Aorta (tissue), 5 donors: ENCODE results near the gene SPATS2L. TPM values are rescaled to one million over a fixed set of nuclear protein-coding genes. Genes with fewer than 3 reads are reported as not detected.

ENCODE experiments used
- ATAC-seq: fragments of 200-7000 bp; cut with Tn5 transposase; one replicate; pipeline ENCODE4 v1.9.1; 2022; ENCODE audit warnings: moderate library complexity; ENCODE audit not compliant: low FRiP score
- DNase-seq, 2 donors: peaks; one replicate each; pipeline ENCODE4 v3.0.0-alpha.2; 2020
- H3K27ac ChIP-seq, 2 donors: one replicate each; pipeline ENCODE4 v1.5.1; 2013; ENCODE audit warnings: low read length in 2 of 2, mild to moderate bottlenecking in 2 of 2, moderate library complexity in 2 of 2, control low read depth in 1 of 2, inconsistent platforms in 1 of 2, low read depth in 1 of 2
- H3K27me3 ChIP-seq, 2 donors: one replicate each; pipeline ENCODE4 v1.6.1; 2013; ENCODE audit warnings: control low read depth in 1 of 2, low read length in 1 of 2, mild to moderate bottlenecking in 1 of 2, moderate library complexity in 1 of 2; ENCODE audit not compliant: insufficient read depth in 2 of 2, control insufficient read depth in 1 of 2
- H3K36me3 ChIP-seq, 2 donors: one replicate each; pipeline ENCODE4 v1.6.1; 2013; ENCODE audit warnings: control low read depth in 1 of 2, low read length in 1 of 2, mild to moderate bottlenecking in 1 of 2; ENCODE audit not compliant: insufficient read depth in 2 of 2, control insufficient read depth in 1 of 2
- H3K4me1 ChIP-seq, 2 donors: one replicate each; pipeline ENCODE4 v1.6.1; 2013; ENCODE audit warnings: low read length in 2 of 2, control low read depth in 1 of 2, mild to moderate bottlenecking in 1 of 2, moderate library complexity in 1 of 2; ENCODE audit not compliant: insufficient read depth in 2 of 2, control insufficient read depth in 1 of 2
- H3K4me3 ChIP-seq, 2 donors: one replicate each; pipeline ENCODE4 v1.5.1; 2013; ENCODE audit warnings: low read length in 2 of 2, control low read depth in 1 of 2, mild to moderate bottlenecking in 1 of 2
- H3K9me3 ChIP-seq: one replicate; pipeline ENCODE4 v1.6.1; 2013; ENCODE audit warnings: mild to moderate bottlenecking, low read length; ENCODE audit not compliant: control insufficient read depth
- WGBS, 2 donors: extraction: QIAGEN DNeasy Blood & Tissue Kit; methylation state at CpG; one replicate each; pipeline ENCODE4 v1.1.7; 2013; 5-methylcytosine and 5-hydroxymethylcytosine counted together
- intact Hi-C, 2 donors: fragments of 100-400 bp; cut with DNase I; formaldehyde crosslinking; loops; one replicate each; pipeline versions ENCODE4 v1.14.2 to v1.15.0; 2022
- polyA plus RNA-seq, 2 donors: library from polyadenylated mRNA; stranded (reverse); fragments of 200-250 nt; gene quantifications; one replicate each; pipeline ENCODE4 v1.2.3, GENCODE V29; 2013
- total RNA-seq, 2 donors: library from RNA; stranded (reverse); fragmentation: NEBNext Ultra II Directional; extraction: Animal tissue kit (Norgen Biotek cat#: 25700); gene quantifications; one replicate each; pipeline ENCODE4 v1.2.1, GENCODE V29; 2021
- donor health status: healthy with polysubstance abuse.
- donor health status: Bipolar disorder and iron deficiency.
- donor health status: DM: no; HTN: no; CAD: no.
- donor health status: DM: no; HTN: no; CAD: no.
- donor health status: DM: yes; HTN: yes; CAD: no.

SPATS2L gene
- total and polyA plus RNA-seq, 4 donors: 45.0 to 82.0 (median 63.7) TPM

DNA sequence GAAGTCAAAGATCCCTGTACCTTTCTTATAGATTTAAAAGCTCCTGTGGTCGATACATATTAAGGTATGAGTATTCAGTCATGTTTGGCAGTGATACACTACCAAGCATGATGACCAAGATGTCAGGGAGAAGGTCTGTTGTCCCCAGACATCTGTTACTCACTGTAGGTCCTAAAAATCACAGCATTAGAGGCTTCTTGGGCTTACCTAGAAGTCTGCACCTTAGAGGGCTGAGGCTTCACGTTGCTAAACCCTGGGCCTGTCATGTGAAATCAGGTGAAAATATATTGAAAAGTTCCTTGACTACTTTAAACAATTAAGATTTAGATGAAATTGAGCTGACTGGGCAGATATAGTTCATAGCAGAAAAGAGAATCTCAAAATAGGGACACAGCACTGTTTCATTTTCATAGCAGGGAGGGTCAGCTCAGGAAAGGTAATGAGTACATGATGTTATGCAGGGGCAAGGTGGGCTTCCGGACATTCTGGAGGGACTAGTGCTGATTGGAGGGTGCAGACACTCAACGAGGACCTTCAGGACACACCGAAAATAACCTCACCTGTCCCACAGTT, 78.7 kb downstream of the SPATS2L start:
- ATAC-seq (no peak), DNase-seq (no peak)
- H3K36me3 ChIP-seq: no peaks in the 10 kb centered on the region
- peaks cover 1 to 2% of the 10 kb centered on the region in 2 donors for H3K4me1 ChIP-seq
- H3K4me3 ChIP-seq: no peak overlapping the region
- intact Hi-C loops: no loop called here
- WGBS, 2 donors: 96 to 98% methylated on average over 5 of the region's 5 CpGs
- H3K27me3 ChIP-seq: no peaks in the 10 kb centered on the region
- no peak overlapping the region for H3K27ac ChIP-seq
- H3K9me3 ChIP-seq: no peaks in the 10 kb centered on the region

DNA sequence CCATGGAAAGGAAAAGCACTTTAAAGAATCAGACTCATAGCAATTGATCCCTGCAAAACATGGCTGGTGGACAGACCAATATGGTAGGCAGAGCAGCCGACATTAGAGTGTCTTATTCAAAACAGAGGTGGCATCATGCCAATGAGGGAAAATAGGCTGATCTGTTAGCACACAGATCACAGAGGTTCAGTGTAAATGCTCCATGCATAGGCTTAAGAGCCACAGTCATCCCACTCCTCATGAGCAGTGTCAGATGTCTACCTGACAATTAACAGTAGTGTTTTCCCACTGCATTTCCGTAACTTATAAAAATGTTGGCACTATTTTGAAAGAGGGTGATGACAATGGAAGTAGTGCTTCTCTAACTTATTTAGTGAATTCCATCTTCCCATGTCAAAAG, 86.7 kb downstream of the SPATS2L start:
- Histone ChIP-seq H3K9me3 (no peaks in the 10 kb centered on the region), H3K4me3 (no peak overlapping the region), H3K36me3 (no peaks in the 10 kb centered on the region), H3K27me3 (no peaks in the 10 kb centered on the region), H3K27ac (no peak overlapping the region), H3K4me1 (no peaks in the 10 kb centered on the region)
- ATAC-seq (no peak), DNase-seq (no peak)
- WGBS, 2 donors: 89 to 92% methylated on average over 2 of the region's 2 CpGs
- intact Hi-C loops: no loop called here

GRCh38 chr2:200394045-200394444, 87.6 kb downstream of the SPATS2L start:
- Histone ChIP-seq H3K4me3 (no peak overlapping the region), H3K36me3 (no peaks in the 10 kb centered on the region), H3K27ac (no peak overlapping the region), H3K27me3 (no peaks in the 10 kb centered on the region), H3K9me3 (peaks cover 2% of the 10 kb centered on the region), H3K4me1 (no peaks in the 10 kb centered on the region)
- intact Hi-C loops: no loop called here
- DNase-seq: no peak
- no peak for ATAC-seq
- WGBS, 2 donors: 95 to 98% methylated on average over 7 of the region's 7 CpGs

DNA sequence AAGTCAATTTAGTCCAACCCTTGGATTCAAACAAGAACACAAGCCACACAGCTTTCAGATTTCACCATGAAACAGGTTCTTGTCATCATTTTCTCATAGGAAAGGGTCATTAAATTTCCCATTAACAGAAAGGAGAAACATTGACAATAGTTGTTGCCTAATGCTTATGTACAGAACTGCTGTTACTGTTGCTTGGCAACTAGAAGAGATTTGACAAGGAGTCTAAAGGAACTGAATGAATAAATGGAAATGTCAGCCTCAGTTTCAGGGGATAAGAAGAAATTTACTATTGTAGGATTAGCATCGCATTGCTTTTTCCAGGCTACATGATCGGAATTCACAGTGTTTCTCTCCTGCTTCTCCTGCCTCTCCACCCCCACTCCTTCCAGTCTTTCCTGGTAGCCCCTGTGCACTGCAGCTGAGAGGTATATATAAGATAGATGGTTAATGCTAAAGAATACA, 90.3 kb downstream of the SPATS2L start:
- Histone ChIP-seq H3K4me3 (no peak overlapping the region), H3K9me3 (peaks cover 2% of the 10 kb centered on the region), H3K27me3 (no peaks in the 10 kb centered on the region), H3K27ac (no peak overlapping the region), H3K4me1 (no peaks in the 10 kb centered on the region), H3K36me3 (no peaks in the 10 kb centered on the region)
- 82 to 85% methylated on average over 2 of the region's 2 CpGs for WGBS, 2 donors
- intact Hi-C loops: no loop called here
- DNase-seq (no peak), ATAC-seq (no peak)

DNA sequence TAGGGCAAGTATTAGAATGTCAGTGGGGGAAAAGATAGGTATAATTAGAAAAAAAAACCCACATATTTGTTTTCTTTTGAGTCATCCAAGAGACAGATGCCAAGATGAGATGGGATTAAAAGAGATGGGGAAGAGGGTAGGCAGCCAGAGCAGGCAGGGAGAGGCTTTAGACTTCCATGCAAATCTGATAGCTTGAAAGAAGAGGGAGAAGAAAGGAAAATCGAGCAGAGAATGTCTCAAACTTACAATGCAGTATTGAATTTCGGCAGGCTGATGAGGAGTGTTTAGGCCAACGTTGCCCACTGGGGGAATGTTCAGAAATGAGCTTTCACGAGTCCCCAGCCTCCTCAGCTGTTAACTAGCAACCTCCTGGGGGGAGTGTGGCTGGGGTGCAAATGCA, 91.3 kb downstream of the SPATS2L start:
- 74 to 76% methylated on average over 4 of the region's 4 CpGs for WGBS, 2 donors
- H3K4me3 ChIP-seq: no peak overlapping the region
- intact Hi-C loops: no loop called here

DNA sequence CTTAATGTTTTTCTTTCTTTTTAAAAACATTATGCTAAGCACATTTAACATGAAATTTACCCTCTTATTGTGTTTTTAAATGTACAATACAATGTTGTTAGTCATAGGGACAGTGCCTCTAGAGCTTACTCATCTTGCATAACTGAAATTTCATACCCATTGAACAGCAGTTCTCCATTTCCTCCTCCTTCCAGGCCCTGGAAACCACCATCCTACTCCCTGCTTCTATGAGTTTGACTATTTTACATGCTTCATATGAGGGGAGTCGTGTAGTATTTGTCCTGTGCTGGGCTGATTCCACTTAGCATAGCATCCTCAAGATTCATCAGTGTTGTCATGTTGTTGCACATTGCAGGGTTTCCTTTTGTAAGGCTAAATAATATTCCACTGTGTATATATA, 92.6 kb downstream of the SPATS2L start:
- ATAC-seq: no peak
- H3K9me3 ChIP-seq: peaks cover 2% of the 10 kb centered on the region
- H3K4me1 ChIP-seq: no peaks in the 10 kb centered on the region
- no peak for DNase-seq
- no peak overlapping the region for H3K4me3 ChIP-seq
- no peaks in the 10 kb centered on the region for H3K36me3 ChIP-seq
- WGBS, 2 donors: 85 to 94% methylated on average over 1 of the region's 1 CpG
- intact Hi-C loops: no loop called here
- H3K27me3 ChIP-seq: no peaks in the 10 kb centered on the region
- no peak overlapping the region for H3K27ac ChIP-seq

More for the DNA sequence above, 91.3 kb downstream of the SPATS2L start:
- ATAC-seq (no peak), DNase-seq (no peak)
- no peak overlapping the region for H3K27ac ChIP-seq
- no peaks in the 10 kb centered on the region for H3K4me1 ChIP-seq
- no peaks in the 10 kb centered on the region for H3K27me3 ChIP-seq
- H3K9me3 ChIP-seq: peaks cover 2% of the 10 kb centered on the region
- no peaks in the 10 kb centered on the region for H3K36me3 ChIP-seq

GRCh38 chr2:200399636-200400035, 93.1 kb downstream of the SPATS2L start:
- Histone ChIP-seq H3K4me3 (no peak overlapping the region), H3K27me3 (no peaks in the 10 kb centered on the region), H3K9me3 (peaks cover 2% of the 10 kb centered on the region), H3K27ac (no peak overlapping the region), H3K36me3 (no peaks in the 10 kb centered on the region), H3K4me1 (no peaks in the 10 kb centered on the region)
- DNase-seq: no peak
- intact Hi-C loops: loop anchor here in 1 of 2 donors (10.0 kb wide), 2 partner anchors 45 to 95 kb away; partner anchors contain the start of gene SPATS2L
- ATAC-seq: no peak
- WGBS, 2 donors: 95 to 100% methylated on average over 1 of the region's 1 CpG

DNA sequence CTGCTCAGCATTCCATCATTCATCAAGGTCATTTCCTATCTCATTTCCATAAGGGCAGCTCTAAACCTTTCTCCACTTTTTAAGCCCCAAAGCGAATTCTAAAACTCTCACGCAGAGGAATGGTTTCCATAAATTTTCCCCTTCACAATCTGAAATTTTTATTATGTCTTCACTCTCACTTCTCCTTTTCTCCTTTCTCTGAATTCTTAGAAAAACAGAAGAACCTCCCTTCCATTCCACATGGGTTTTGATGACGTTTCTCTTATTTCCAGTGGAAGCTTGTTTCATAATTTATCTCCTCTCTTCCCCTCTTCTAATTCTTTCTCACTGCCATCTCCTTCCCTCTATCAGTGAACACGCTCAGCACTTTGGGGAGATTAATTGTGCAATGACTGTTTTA, 97.3 kb downstream of the SPATS2L start:
- Histone ChIP-seq H3K4me3 (no peak overlapping the region), H3K4me1 (peaks cover 2 to 13% of the 10 kb centered on the region in 2 donors), H3K27me3 (no peaks in the 10 kb centered on the region), H3K36me3 (no peaks in the 10 kb centered on the region), H3K27ac (no peak overlapping the region), H3K9me3 (no peaks in the 10 kb centered on the region)
- WGBS, 2 donors: 75 to 89% methylated on average over 4 of the region's 4 CpGs
- ATAC-seq (no peak), DNase-seq (no peak)
- intact Hi-C loops: loop anchor here in 1 of 2 donors (2.0 to 10.0 kb wide), 3 partner anchors 25 to 99 kb away; partner anchors contain the start of gene SPATS2L

DNA sequence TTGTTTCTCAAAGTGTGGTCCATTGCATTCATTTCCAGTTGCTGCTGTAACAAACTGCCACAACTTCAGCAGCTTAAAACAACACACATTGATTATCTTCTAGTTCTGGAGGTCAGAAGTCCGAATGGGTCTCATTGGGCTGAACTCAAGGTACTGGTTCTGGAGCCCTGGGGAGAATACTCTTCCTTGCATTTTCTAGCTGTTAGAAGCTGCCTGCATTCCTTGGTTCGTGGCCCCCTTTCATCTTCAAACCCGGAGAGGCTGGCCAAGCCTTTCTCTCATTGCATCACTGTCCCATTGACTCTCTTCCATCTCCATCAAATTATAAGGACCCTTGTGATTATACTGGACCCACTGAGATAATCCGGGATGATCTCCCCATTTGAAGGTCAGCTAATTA, 98.1 kb downstream of the SPATS2L start:
- Histone ChIP-seq H3K9me3 (no peaks in the 10 kb centered on the region), H3K36me3 (no peaks in the 10 kb centered on the region), H3K27me3 (no peaks in the 10 kb centered on the region), H3K4me1 (peaks cover 2 to 13% of the 10 kb centered on the region in 2 donors), H3K4me3 (no peak overlapping the region), H3K27ac (no peak overlapping the region)
- WGBS, 2 donors: 97 to 98% methylated on average over 4 of the region's 4 CpGs
- DNase-seq (no peak), ATAC-seq (no peak)
- intact Hi-C loops: loop anchor here in 1 of 2 donors (2.0 to 10.0 kb wide), 3 partner anchors 26 to 100 kb away; partner anchors contain the start of gene SPATS2L
